Fibroblast of lung (primary cell): ENCODE measurements around the gene RFNG. TPM values are rescaled to one million over a fixed set of nuclear protein-coding genes. Genes with fewer than 3 reads are reported as not detected.

Experiments
- DNase-seq, 2 donors: peaks; one replicate each; pipeline versions ENCODE4 v3.0.0 to v3.0.0-alpha.2; 2010; ENCODE audit warnings: low read depth in 2 of 2
- H2AFZ ChIP-seq: 2 replicates; pipeline ENCODE4 v1.5.1; 2012; ENCODE audit warnings: low read length, control low read depth, inconsistent platforms
- H3K27ac ChIP-seq: 2 replicates; pipeline ENCODE4 v1.5.1; 2011; ENCODE audit warnings: low read length, control low read depth; ENCODE audit not compliant: insufficient read depth
- H3K27me3 ChIP-seq: 2 replicates; pipeline ENCODE4 v1.5.1; 2011; ENCODE audit warnings: mild to moderate bottlenecking, low read length; ENCODE audit not compliant: control insufficient read depth, insufficient read depth
- H3K36me3 ChIP-seq: 2 replicates; pipeline ENCODE4 v1.5.1; 2011; ENCODE audit warnings: low read length; ENCODE audit not compliant: control insufficient read depth, insufficient read depth
- H3K4me1 ChIP-seq: 2 replicates; pipeline ENCODE4 v1.5.1; 2011; ENCODE audit warnings: low read length; ENCODE audit not compliant: control insufficient read depth, insufficient read depth; ENCODE audit errors: extremely low read depth
- H3K4me2 ChIP-seq: 2 replicates; pipeline ENCODE4 v1.5.1; 2011; ENCODE audit warnings: low read length, control low read depth; ENCODE audit not compliant: insufficient read depth; ENCODE audit errors: extremely low read depth
- H3K4me3 ChIP-seq, 4 experiments: fragments of 200-600 bp in 1 of 4; sonication (generic) in 1 of 4; replicated peaks in 1 of 4; 2 replicates each; pipeline ENCODE4 v1.5.1; 2011 to 2016; ENCODE audit warnings: low read length in 4 of 4, low read depth in 3 of 4, mild to moderate bottlenecking in 3 of 4, control low read depth in 2 of 4, inconsistent platforms in 1 of 4, mixed read lengths in 1 of 4; ENCODE audit not compliant: insufficient read depth in 1 of 4; ENCODE audit errors: control extremely low read depth in 1 of 4
- H3K79me2 ChIP-seq: 2 replicates; pipeline ENCODE4 v1.5.1; 2012; ENCODE audit warnings: mild to moderate bottlenecking, low read length, inconsistent platforms; ENCODE audit not compliant: control insufficient read depth, insufficient read depth
- H3K9ac ChIP-seq: 2 replicates; pipeline ENCODE4 v1.5.1; 2011; ENCODE audit warnings: mild to moderate bottlenecking, low read length, control low read depth; ENCODE audit not compliant: insufficient read depth
- H3K9me3 ChIP-seq: 2 replicates; pipeline ENCODE4 v1.5.1; 2012; ENCODE audit warnings: low read depth, low read length; ENCODE audit not compliant: control insufficient read depth, insufficient read depth
- H4K20me1 ChIP-seq: 2 replicates; pipeline ENCODE4 v1.5.1; 2011; ENCODE audit warnings: low read length; ENCODE audit not compliant: control insufficient read depth, insufficient read depth; ENCODE audit errors: extremely low read depth
- CTCF ChIP-seq, 2 donors: IDR thresholded peaks in 1 of 2; conservative IDR thresholded peaks in 1 of 2; 1 replicate in 1 of 2; 2 replicates in 1 of 2; pipeline ENCODE4 v1.5.1; 2011 to 2012; ENCODE audit warnings: low read length in 2 of 2, control low read depth in 1 of 2, inconsistent platforms in 1 of 2, low read depth in 1 of 2, mild to moderate bottlenecking in 1 of 2
- EZH2 ChIP-seq: IDR thresholded peaks from 2 replicates; pipeline ENCODE4 v1.5.1; 2012; ENCODE audit warnings: low read length, control low read depth, mild to moderate bottlenecking; ENCODE audit errors: missing control alignments
- polyA plus RNA-seq, 2 donors: library from polyadenylated mRNA; depleted of rRNA in 1 of 2; stranded (reverse) in 1 of 2; unstranded in 1 of 2; fragments of >200 nt; gene quantifications; 2 replicates each; pipeline ENCODE4 v1.2.1, GENCODE V29; 2011 to 2012; ENCODE audit warnings: missing spikeins in 1 of 2
- total RNA-seq: library from RNA; depleted of rRNA; stranded (reverse); fragments of >200 nt; gene quantifications from 2 replicates; pipeline ENCODE4 v1.2.1, GENCODE V29; 2014

Gene RFNG
- total and polyA plus RNA-seq, 2 donors (not counting 1 experiment from before 2014, with no cell fraction given) = 14.5 to 48.9 TPM

- Histone ChIP-seq H3K27me3 (no peaks in the 10 kb centered on the region), H2AFZ (no peak overlapping the region), H3K79me2 (no peaks in the 10 kb centered on the region), H3K4me3 (no peak overlapping the region), H3K36me3 (peaks cover 2% of the 10 kb centered on the region), H3K9me3 (no peaks in the 10 kb centered on the region), H3K27ac (no peak overlapping the region), H3K9ac (no peak overlapping the region), H3K4me2 (no peak overlapping the region), H3K4me1 (peaks cover 9% of the 10 kb centered on the region), H4K20me1 (no peaks in the 10 kb centered on the region)
- DNase-seq = no peak
- TF ChIP-seq EZH2 (no peak), CTCF (conservative IDR thresholded peaks at IDR 0.05 in 1 of 2, IDR thresholded peaks at IDR 0.05 in 1 of 2; ENCODE audit: low read depth in 1 of 2, low read length in 2 of 2) (no peak)
These were observed 53.4 kb downstream of the RFNG start for GRCh38 chr17:81998212-81998611.

Other genes with a start within 250 kb of the RFNG start
- not detected in 2 replicates for gene GCGR, start 247.7 kb downstream of the RFNG start, total RNA-seq
- gene GCGR, start 247.7 kb downstream of the RFNG start, polyA plus RNA-seq = not detected in 2 replicates
- 108 and 118 TPM in 2 replicates for gene MCRIP1, start 218.5 kb downstream of the RFNG start, total RNA-seq
- gene MCRIP1, start 218.5 kb downstream of the RFNG start, polyA plus RNA-seq = 37.5 and 37.6 TPM in 2 replicates
- gene PPP1R27, start 216.8 kb downstream of the RFNG start, total RNA-seq = under 0.01 TPM in 1 of 2 replicates, not detected in the other
- not detected in 2 replicates for gene PPP1R27, start 216.8 kb downstream of the RFNG start, polyA plus RNA-seq
- 633 and 1,034 TPM in 2 replicates for gene P4HB, start 191.3 kb downstream of the RFNG start, total RNA-seq
- gene P4HB, start 191.3 kb downstream of the RFNG start, polyA plus RNA-seq = 106 and 109 TPM in 2 replicates
- 61.6 and 95.0 TPM in 2 replicates for gene ARHGDIA, start 180.5 kb downstream of the RFNG start, total RNA-seq
- 164 and 254 TPM in 2 replicates for gene ARHGDIA, start 180.5 kb downstream of the RFNG start, polyA plus RNA-seq
- 77.3 and 82.2 TPM in 2 replicates for gene ALYREF, start 160.2 kb downstream of the RFNG start, total RNA-seq
- 41.6 and 81.5 TPM in 2 replicates for gene ALYREF, start 160.2 kb downstream of the RFNG start, polyA plus RNA-seq
- 144 and 175 TPM in 2 replicates for gene ANAPC11, start 160.1 kb downstream of the RFNG start, total RNA-seq
- gene ANAPC11, start 160.1 kb downstream of the RFNG start, polyA plus RNA-seq = 223 and 269 TPM in 2 replicates
- 0.51 and 0.83 TPM in 2 replicates for gene NPB, start 149.6 kb downstream of the RFNG start, total RNA-seq
- 0.19 and 0.31 TPM in 2 replicates for gene NPB, start 149.6 kb downstream of the RFNG start, polyA plus RNA-seq
- gene PCYT2, start 140.4 kb downstream of the RFNG start, total RNA-seq = 31.6 and 65.6 TPM in 2 replicates
- 46.0 and 61.1 TPM in 2 replicates for gene PCYT2, start 140.4 kb downstream of the RFNG start, polyA plus RNA-seq
- 14.9 and 18.7 TPM in 2 replicates for gene SIRT7, start 133.6 kb downstream of the RFNG start, total RNA-seq
- gene SIRT7, start 133.6 kb downstream of the RFNG start, polyA plus RNA-seq = 3.3 and 4.4 TPM in 2 replicates
- gene MAFG, start 124.1 kb downstream of the RFNG start, total RNA-seq = 18.0 and 20.6 TPM in 2 replicates
- 11.0 and 11.3 TPM in 2 replicates for gene MAFG, start 124.1 kb downstream of the RFNG start, polyA plus RNA-seq
- 73.7 and 102 TPM in 2 replicates for gene PYCR1, start 114.5 kb downstream of the RFNG start, total RNA-seq
- 34.2 and 56.8 TPM in 2 replicates for gene PYCR1, start 114.5 kb downstream of the RFNG start, polyA plus RNA-seq
- not detected in 2 replicates for gene MYADML2, start 104.6 kb downstream of the RFNG start, total RNA-seq
- not detected in 2 replicates for gene MYADML2, start 104.6 kb downstream of the RFNG start, polyA plus RNA-seq
- 0.50 and 0.51 TPM in 2 replicates for gene NOTUM, start 90.6 kb downstream of the RFNG start, total RNA-seq
- 0.02 TPM in 2 replicates for gene NOTUM, start 90.6 kb downstream of the RFNG start, polyA plus RNA-seq
- gene ASPSCR1, start 74.2 kb downstream of the RFNG start, total RNA-seq = 22.3 and 35.7 TPM in 2 replicates
- gene ASPSCR1, start 74.2 kb downstream of the RFNG start, polyA plus RNA-seq = 6.3 and 8.3 TPM in 2 replicates
- 15.2 and 30.4 TPM in 2 replicates for gene CENPX, start 28.9 kb downstream of the RFNG start, total RNA-seq
- 29.2 and 51.3 TPM in 2 replicates for gene CENPX, start 28.9 kb downstream of the RFNG start, polyA plus RNA-seq
- 9.9 and 10.0 TPM in 2 replicates for gene LRRC45, start 28.5 kb downstream of the RFNG start, total RNA-seq
- 2.3 and 3.8 TPM in 2 replicates for gene LRRC45, start 28.5 kb downstream of the RFNG start, polyA plus RNA-seq
- gene RAC3, start 20.1 kb downstream of the RFNG start, total RNA-seq = 5.6 and 6.6 TPM in 2 replicates
- gene RAC3, start 20.1 kb downstream of the RFNG start, polyA plus RNA-seq = 4.3 and 4.7 TPM in 2 replicates
- 38.3 and 43.6 TPM in 2 replicates for gene DCXR, start 14.1 kb downstream of the RFNG start, total RNA-seq
- 34.8 and 75.3 TPM in 2 replicates for gene DCXR, start 14.1 kb downstream of the RFNG start, polyA plus RNA-seq
- 67.0 and 76.6 TPM in 2 replicates for gene GPS1, start 87 bp upstream of the RFNG start, total RNA-seq
- gene GPS1, start 87 bp upstream of the RFNG start, polyA plus RNA-seq = 53.3 and 86.1 TPM in 2 replicates
- gene DUS1L, start 14.0 kb upstream of the RFNG start, total RNA-seq = 41.0 and 46.2 TPM in 2 replicates
- 24.6 and 40.9 TPM in 2 replicates for gene DUS1L, start 14.0 kb upstream of the RFNG start, polyA plus RNA-seq
- gene FASN, start 46.4 kb upstream of the RFNG start, total RNA-seq = 85.0 and 242 TPM in 2 replicates
- 36.8 and 84.2 TPM in 2 replicates for gene FASN, start 46.4 kb upstream of the RFNG start, polyA plus RNA-seq
- gene CCDC57, start 161.0 kb upstream of the RFNG start, total RNA-seq = 8.2 and 10.1 TPM in 2 replicates
- 4.3 and 7.1 TPM in 2 replicates for gene CCDC57, start 161.0 kb upstream of the RFNG start, polyA plus RNA-seq
- 99.4 and 107 TPM in 2 replicates for gene SLC16A3, start 177.2 kb upstream of the RFNG start, total RNA-seq
- 36.0 and 71.0 TPM in 2 replicates for gene SLC16A3, start 177.2 kb upstream of the RFNG start, polyA plus RNA-seq
- 41.3 and 64.9 TPM in 2 replicates for gene CSNK1D, start 221.9 kb upstream of the RFNG start, total RNA-seq
- gene CSNK1D, start 221.9 kb upstream of the RFNG start, polyA plus RNA-seq = 112 and 139 TPM in 2 replicates